Measurements from ENCODE around the gene FNIP2. TPM values are rescaled to one million over a fixed set of nuclear protein-coding genes. Genes with fewer than 3 reads are reported as not detected.

The FNIP2 gene
- total and polyA plus RNA-seq, 9 of the 15 experiments (the other 6 are each of a cell fraction or from before 2014, with no cell fraction given): 1.7 to 15.5 (median 8.3) TPM

DNA sequence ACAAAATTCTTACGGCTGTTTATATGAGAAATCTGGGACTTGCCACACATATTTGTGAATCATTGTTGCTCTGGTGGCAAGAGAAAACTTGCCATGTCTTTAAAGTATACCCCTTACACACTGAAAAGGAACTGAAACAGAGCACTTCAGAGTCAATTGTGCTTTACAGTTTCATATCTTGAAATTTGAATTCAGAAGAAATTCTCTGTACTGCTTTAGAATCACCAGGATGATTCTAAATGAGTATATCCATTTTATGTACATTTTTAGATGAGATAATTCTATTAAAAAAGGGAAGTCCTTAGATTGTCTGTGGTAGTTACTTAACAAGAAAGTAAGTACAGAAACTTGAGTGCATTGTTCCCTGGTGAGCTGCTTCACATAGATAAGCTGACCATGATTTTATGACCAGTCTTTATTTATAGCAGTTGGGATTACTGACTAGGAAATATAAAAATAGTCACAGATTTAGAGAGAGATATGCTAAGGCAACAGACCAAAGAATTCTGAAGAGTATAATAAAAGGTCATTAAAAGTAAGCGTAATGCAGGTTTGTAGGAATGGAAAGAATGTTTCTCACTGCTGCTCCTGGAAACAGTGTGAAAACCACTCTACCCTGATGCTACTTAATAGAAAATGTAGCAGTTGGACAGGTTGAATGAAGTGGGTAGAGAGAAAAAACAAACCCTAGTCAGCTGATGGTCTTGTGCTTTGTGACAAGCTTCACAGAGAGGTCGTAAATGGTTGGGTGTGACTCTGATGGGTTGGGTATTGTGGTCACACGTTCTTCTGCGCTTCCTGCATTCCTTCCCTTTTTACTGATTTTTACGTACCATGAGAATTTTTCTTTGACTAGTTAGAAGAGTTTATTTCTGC lies 41.0 kb downstream of the FNIP2 start (continued):
- TF ChIP-seq FUS (optimal IDR thresholded peaks at IDR 0.05; ENCODE audit: low read depth, low read length) (no peak), RB1 (IDR thresholded peaks at IDR 0.05; ENCODE audit: low read depth) (no peak), ZNF561 (CRISPR knock-in tag; conservative IDR thresholded peaks at IDR 0.05) (no peak), ZNF778 (CRISPR knock-in tag; IDR thresholded peaks at IDR 0.05) (no peak), TAL1 (IDR thresholded peaks at IDR 0.05) (peak; percentile 68), MEIS2 (IDR thresholded peaks at IDR 0.05; ENCODE audit: partially characterized antibody) (peak; percentile 79), IFI16 (CRISPR knock-in tag; IDR thresholded peaks at IDR 0.05) (no peak), ZNF589 (CRISPR knock-in tag; IDR thresholded peaks at IDR 0.05; ENCODE audit: low read depth) (peak; percentile 48; the same call in 1 of the 2 replicates), C11orf30 (IDR thresholded peaks at IDR 0.05; ENCODE audit: low read depth) (no peak), ZNF507 (tag; conservative IDR thresholded peaks at IDR 0.05) (no peak), POLR2AphosphoS5 (IDR thresholded peaks at IDR 0.05; ENCODE audit: control insufficient read depth, insufficient read depth, low read depth, low read length) (no peak), MAFF (IDR thresholded peaks at IDR 0.05; ENCODE audit: low read length) (no peak), PML (IDR thresholded peaks at IDR 0.05; ENCODE audit: low read length) (peak; percentile 61; the same call in 1 of the 2 replicates), PHF8 (IDR thresholded peaks at IDR 0.05; ENCODE audit: borderline replicate concordance, low read length) (no peak), GABPA (tag; conservative IDR thresholded peaks at IDR 0.05; ENCODE audit: low read depth) (no peak), RFX1 (IDR thresholded peaks at IDR 0.05) (no peak), MAZ (CRISPR knock-in tag; conservative IDR thresholded peaks at IDR 0.05 in 1 of 2, IDR thresholded peaks at IDR 0.05 in 1 of 2) (no peak), ZZZ3 (IDR thresholded peaks at IDR 0.05) (no peak), ZNF830 (CRISPR knock-in tag; IDR thresholded peaks at IDR 0.05) (no peak), HOXB6 (CRISPR knock-in tag; IDR thresholded peaks at IDR 0.05; ENCODE audit: borderline replicate concordance) (no peak), KLF10 (CRISPR knock-in tag; IDR thresholded peaks at IDR 0.05) (no peak), GATAD2B (IDR thresholded peaks at IDR 0.05; ENCODE audit: borderline replicate concordance) (0 out of 2 replicates have a peak, but pooled peaks have one; percentile 47), MYC (IDR thresholded peaks at IDR 0.05; ENCODE audit: low read depth, low read length) (no peak), MYC (CRISPR knock-in tag; IDR thresholded peaks at IDR 0.05; ENCODE audit: borderline replicate concordance, low read depth) (no peak)
- TF ChIP-seq, protein P1, sequence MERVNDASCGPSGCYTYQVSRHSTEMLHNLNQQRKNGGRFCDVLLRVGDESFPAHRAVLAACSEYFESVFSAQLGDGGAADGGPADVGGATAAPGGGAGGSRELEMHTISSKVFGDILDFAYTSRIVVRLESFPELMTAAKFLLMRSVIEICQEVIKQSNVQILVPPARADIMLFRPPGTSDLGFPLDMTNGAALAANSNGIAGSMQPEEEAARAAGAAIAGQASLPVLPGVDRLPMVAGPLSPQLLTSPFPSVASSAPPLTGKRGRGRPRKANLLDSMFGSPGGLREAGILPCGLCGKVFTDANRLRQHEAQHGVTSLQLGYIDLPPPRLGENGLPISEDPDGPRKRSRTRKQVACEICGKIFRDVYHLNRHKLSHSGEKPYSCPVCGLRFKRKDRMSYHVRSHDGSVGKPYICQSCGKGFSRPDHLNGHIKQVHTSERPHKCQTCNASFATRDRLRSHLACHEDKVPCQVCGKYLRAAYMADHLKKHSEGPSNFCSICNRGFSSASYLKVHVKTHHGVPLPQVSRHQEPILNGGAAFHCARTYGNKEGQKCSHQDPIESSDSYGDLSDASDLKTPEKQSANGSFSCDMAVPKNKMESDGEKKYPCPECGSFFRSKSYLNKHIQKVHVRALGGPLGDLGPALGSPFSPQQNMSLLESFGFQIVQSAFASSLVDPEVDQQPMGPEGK (CRISPR knock-in tag; IDR thresholded peaks at IDR 0.05; ENCODE audit: borderline replicate concordance): no peak
- TF ChIP-seq, protein P2, sequence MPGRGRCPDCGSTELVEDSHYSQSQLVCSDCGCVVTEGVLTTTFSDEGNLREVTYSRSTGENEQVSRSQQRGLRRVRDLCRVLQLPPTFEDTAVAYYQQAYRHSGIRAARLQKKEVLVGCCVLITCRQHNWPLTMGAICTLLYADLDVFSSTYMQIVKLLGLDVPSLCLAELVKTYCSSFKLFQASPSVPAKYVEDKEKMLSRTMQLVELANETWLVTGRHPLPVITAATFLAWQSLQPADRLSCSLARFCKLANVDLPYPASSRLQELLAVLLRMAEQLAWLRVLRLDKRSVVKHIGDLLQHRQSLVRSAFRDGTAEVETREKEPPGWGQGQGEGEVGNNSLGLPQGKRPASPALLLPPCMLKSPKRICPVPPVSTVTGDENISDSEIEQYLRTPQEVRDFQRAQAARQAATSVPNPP (IDR thresholded peaks at IDR 0.05; ENCODE audit: borderline replicate concordance, insufficient read depth, insufficient read length): no peak

Measured in K562 (cell line).